Gastrocnemius medialis (tissue), 4 donors: Measurements from ENCODE around the gene PIEZO1. TPM values are rescaled to one million over a fixed set of nuclear protein-coding genes. Genes with fewer than 3 reads are reported as not detected.

ENCODE experiments used
- ATAC-seq, 2 donors: fragments of 150-250 bp; one replicate each; pipeline ENCODE4 v1.9.1; 2016
- DNase-seq, 2 donors: peaks; one replicate each; pipeline ENCODE4 v3.0.0-alpha.2; 2019
- H3K27ac ChIP-seq, 4 donors: fragments of 200-600 bp; sonication (generic); 1 replicate in 1 of 4; 2 replicates in 3 of 4; pipeline ENCODE4 v1.5.1; 2016 to 2018; ENCODE audit warnings: mild to moderate bottlenecking in 2 of 4, moderate library complexity in 1 of 4
- H3K27me3 ChIP-seq, 3 donors: fragments of 200-600 bp; sonication (generic) in 2 of 3; 1 replicate in 1 of 3; 2 replicates in 2 of 3; pipeline versions ENCODE4 v1.5.1 to v1.6.0; 2016 to 2019; ENCODE audit warnings: mild to moderate bottlenecking in 1 of 3, moderate library complexity in 1 of 3
- H3K36me3 ChIP-seq, 2 donors: fragments of 200-600 bp; sonication (generic) in 1 of 2; one replicate each; pipeline ENCODE4 v1.5.1; 2017 to 2018
- H3K4me1 ChIP-seq, 2 donors: fragments of 200-600 bp; sonication (generic) in 1 of 2; one replicate each; pipeline ENCODE4 v1.5.1; 2016 to 2017; ENCODE audit warnings: mild to moderate bottlenecking in 2 of 2
- H3K4me3 ChIP-seq, 4 donors: fragments of 200-600 bp; sonication (generic) in 3 of 4; 1 replicate in 1 of 4; 2 replicates in 3 of 4; pipeline ENCODE4 v1.5.1; 2016 to 2019; ENCODE audit warnings: mild to moderate bottlenecking in 2 of 4
- H3K9me3 ChIP-seq, 3 donors: fragments of 200-600 bp; sonication (generic) in 2 of 3; 1 replicate in 1 of 3; 2 replicates in 2 of 3; pipeline ENCODE4 v1.5.1; 2016 to 2019
- POLR2A ChIP-seq, 2 donors: fragments of 450-650 bp; IDR thresholded peaks; one replicate each; pipeline ENCODE4 v1.6.1; 2017; ENCODE audit warnings: antibody characterized with exemption in 2 of 2, mild to moderate bottlenecking in 2 of 2, moderate library complexity in 2 of 2
- in situ Hi-C, 4 donors: fragments of 200-750 bp; cut with MboI; loops; one replicate each; pipeline versions ENCODE4 v1.15.0 to v1.8.0; 2017; ENCODE audit warnings: low sequenced_read_pairs in 4 of 4
- intact Hi-C: fragments of 100-400 bp; cut with DNase I; formaldehyde crosslinking; loops from one replicate; pipeline ENCODE4 v1.15.1; 2023; ENCODE audit warnings: low total_unique reads
- total RNA-seq, 4 donors: library from RNA; depleted of rRNA; stranded (reverse); fragments of >200 nt; gene quantifications; one replicate each; pipeline versions ENCODE4 v1.1.0 to v1.2.3, GENCODE V29; 2016
- TF ChIP-seq, protein P1 (sequence below), 5 experiments: fragments of 450-650 bp in 3 of 5; fragments of 200-600 bp in 2 of 5; sonication (generic) in 2 of 5; IDR thresholded peaks in 4 of 5; conservative IDR thresholded peaks in 1 of 5; 1 replicate in 4 of 5; 2 replicates in 1 of 5; pipeline ENCODE4 v1.5.1; 2016 to 2019; ENCODE audit warnings: antibody characterized with exemption in 5 of 5, mild to moderate bottlenecking in 3 of 5, moderate library complexity in 3 of 5

Gene PIEZO1
- total RNA-seq, 4 donors from 2014 or later: 9.0 to 37.0 (median 16.5) TPM

GRCh38 chr16:88762258-88762870 is 22.7 kb downstream of the PIEZO1 start:
- DNase-seq (no peak), ATAC-seq (no peak)
- no peak for TF ChIP-seq POLR2A (IDR thresholded peaks at IDR 0.05)
- TF ChIP-seq, protein P1, sequence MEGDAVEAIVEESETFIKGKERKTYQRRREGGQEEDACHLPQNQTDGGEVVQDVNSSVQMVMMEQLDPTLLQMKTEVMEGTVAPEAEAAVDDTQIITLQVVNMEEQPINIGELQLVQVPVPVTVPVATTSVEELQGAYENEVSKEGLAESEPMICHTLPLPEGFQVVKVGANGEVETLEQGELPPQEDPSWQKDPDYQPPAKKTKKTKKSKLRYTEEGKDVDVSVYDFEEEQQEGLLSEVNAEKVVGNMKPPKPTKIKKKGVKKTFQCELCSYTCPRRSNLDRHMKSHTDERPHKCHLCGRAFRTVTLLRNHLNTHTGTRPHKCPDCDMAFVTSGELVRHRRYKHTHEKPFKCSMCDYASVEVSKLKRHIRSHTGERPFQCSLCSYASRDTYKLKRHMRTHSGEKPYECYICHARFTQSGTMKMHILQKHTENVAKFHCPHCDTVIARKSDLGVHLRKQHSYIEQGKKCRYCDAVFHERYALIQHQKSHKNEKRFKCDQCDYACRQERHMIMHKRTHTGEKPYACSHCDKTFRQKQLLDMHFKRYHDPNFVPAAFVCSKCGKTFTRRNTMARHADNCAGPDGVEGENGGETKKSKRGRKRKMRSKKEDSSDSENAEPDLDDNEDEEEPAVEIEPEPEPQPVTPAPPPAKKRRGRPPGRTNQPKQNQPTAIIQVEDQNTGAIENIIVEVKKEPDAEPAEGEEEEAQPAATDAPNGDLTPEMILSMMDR (IDR thresholded peaks at IDR 0.05 in 4 of 5, conservative IDR thresholded peaks at IDR 0.05 in 1 of 5): no peak
- peaks cover 0 to 6% (median 5%) of the 10 kb centered on the region in 3 donors for H3K27me3 ChIP-seq
- H3K4me3 ChIP-seq: no peak overlapping the region
- no peak overlapping the region for H3K27ac ChIP-seq
- intact Hi-C loops (no loop called here), in situ Hi-C loops (no loop called here)
- no peaks in the 10 kb centered on the region for H3K9me3 ChIP-seq
- H3K36me3 ChIP-seq: no peaks in the 10 kb centered on the region
- no peaks in the 10 kb centered on the region for H3K4me1 ChIP-seq

DNA sequence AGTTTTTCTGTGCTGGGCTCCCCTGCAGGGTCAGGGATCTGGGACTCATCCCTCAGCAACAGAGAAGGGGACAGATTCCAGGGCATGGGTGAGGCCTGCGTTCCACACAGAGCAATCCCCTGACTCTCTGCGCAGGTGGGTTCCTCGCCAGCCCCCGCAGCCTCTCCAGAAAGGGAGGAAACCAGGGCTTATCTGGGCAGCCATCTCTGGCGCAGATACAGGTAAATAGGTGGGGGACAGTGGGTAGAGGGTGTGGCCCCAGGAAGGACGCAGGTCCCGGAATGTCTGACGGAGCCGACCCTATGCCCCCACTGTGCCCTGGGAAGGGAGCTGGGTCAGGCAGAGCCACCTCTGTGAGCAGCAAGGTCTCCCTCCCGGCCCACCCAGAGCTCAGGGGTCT is 23.2 kb downstream of the PIEZO1 start:
- intact Hi-C loops: no loop called here
- peaks cover 0 to 6% (median 5%) of the 10 kb centered on the region in 3 donors for H3K27me3 ChIP-seq
- in situ Hi-C loops: no loop called here

DNA sequence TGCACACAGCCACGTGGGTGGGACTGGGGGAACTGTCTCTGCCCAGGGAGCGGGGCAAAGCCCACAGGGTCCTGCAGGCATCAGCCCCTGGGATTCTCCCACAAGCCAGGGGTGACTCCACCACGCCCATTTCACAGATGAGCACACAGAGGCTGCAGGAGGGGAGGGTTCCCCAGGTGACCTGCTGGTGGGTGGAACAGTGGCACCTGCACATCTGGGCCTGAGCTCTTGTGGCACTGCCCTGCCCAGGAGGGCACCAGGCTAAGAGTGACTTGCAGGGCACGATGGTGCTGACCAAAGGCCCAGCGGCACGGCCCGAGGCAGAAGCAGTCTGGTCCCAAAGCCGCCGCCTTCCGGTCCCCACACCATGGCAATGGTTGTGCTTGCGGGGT is 23.9 kb downstream of the PIEZO1 start:
- Histone ChIP-seq H3K4me1 (no peaks in the 10 kb centered on the region), H3K9me3 (no peaks in the 10 kb centered on the region), H3K27ac (no peak overlapping the region), H3K36me3 (no peaks in the 10 kb centered on the region), H3K27me3 (peaks cover 0 to 6% (median 5%) of the 10 kb centered on the region in 3 donors), H3K4me3 (no peak overlapping the region)
- in situ Hi-C loops: no loop called here
- ATAC-seq (no peak), DNase-seq (no peak)
- TF ChIP-seq, protein P1 (IDR thresholded peaks at IDR 0.05 in 4 of 5, conservative IDR thresholded peaks at IDR 0.05 in 1 of 5): no peak
- no peak for TF ChIP-seq POLR2A (IDR thresholded peaks at IDR 0.05)
- intact Hi-C loops: no loop called here

More for the DNA sequence above, 23.2 kb downstream of the PIEZO1 start:
- H3K4me1 ChIP-seq: no peaks in the 10 kb centered on the region
- DNase-seq (no peak), ATAC-seq (no peak)
- no peaks in the 10 kb centered on the region for H3K9me3 ChIP-seq
- H3K27ac ChIP-seq: no peak overlapping the region
- H3K4me3 ChIP-seq: no peak overlapping the region
- TF ChIP-seq, protein P1 (IDR thresholded peaks at IDR 0.05 in 4 of 5, conservative IDR thresholded peaks at IDR 0.05 in 1 of 5): no peak
- TF ChIP-seq POLR2A (IDR thresholded peaks at IDR 0.05): no peak
- no peaks in the 10 kb centered on the region for H3K36me3 ChIP-seq

- Histone ChIP-seq H3K4me1 (no peaks in the 10 kb centered on the region), H3K36me3 (no peaks in the 10 kb centered on the region), H3K27ac (no peak overlapping the region), H3K27me3 (peaks cover 0 to 6% (median 5%) of the 10 kb centered on the region in 3 donors), H3K4me3 (no peak overlapping the region), H3K9me3 (no peaks in the 10 kb centered on the region)
- TF ChIP-seq, protein P1 (IDR thresholded peaks at IDR 0.05 in 4 of 5, conservative IDR thresholded peaks at IDR 0.05 in 1 of 5): no peak
- TF ChIP-seq POLR2A (IDR thresholded peaks at IDR 0.05): no peak
- intact Hi-C loops: no loop called here
- ATAC-seq (no peak), DNase-seq (no peak)
- in situ Hi-C loops: no loop called here
These were observed 24.4 kb downstream of the PIEZO1 start for GRCh38 chr16:88760424-88761142.
